Left ventricle myocardium superior (tissue), 1 donor: ENCODE data around the gene LCMT1. TPM values are rescaled to one million over a fixed set of nuclear protein-coding genes. Genes with fewer than 3 reads are reported as not detected.
"Not testable (repeated sequence)": the region's sequence is repeated elsewhere in the genome, so short reads cannot be mapped to it uniquely, and the experiment has no call there.

Experiments
- ATAC-seq: fragments of 200-7000 bp; cut with Tn5 transposase; one replicate; pipeline ENCODE4 v1.9.1; 2020; ENCODE audit warnings: mild to moderate bottlenecking, moderate library complexity
- DNase-seq: peaks from one replicate; pipeline ENCODE4 v3.0.0-alpha.2; 2020
- intact Hi-C: fragments of 100-400 bp; cut with micrococcal nuclease; formaldehyde crosslinking; loops from one replicate; pipeline ENCODE4 v1.11.0; 2022
- total RNA-seq: library from RNA; stranded (reverse); fragmentation: NEBNext Ultra II Directional; extraction: Animal tissue kit (Norgen Biotek cat#: 25700); gene quantifications from one replicate; pipeline ENCODE4 v1.2.1, GENCODE V29; 2021
- donor health status: DM: no; HTN: yes; CAD: no; lungs with severe emphysema.

LCMT1 gene
- total RNA-seq, 1 donor from 2014 or later: 41.7 TPM

DNA sequence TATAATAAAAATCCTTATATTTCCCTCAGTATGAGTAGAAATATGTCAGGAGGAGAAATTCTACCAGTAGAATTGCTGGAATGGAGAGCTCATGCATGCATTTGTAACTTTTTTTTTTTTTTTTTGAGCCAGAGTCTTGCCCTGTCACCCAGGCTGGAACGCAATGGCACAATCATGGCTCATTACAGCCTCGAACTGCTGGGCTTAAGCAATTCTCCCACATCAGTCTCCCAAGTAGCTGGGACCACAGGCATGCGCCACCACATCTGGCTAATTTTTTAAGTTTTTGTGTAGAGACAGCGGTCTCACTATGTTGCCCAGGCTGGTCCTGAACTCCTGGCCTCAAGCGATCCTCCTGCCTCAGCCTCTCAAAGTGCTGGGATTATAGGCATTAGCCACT, 21.2 kb downstream of the LCMT1 start:
- DNase-seq, intact Hi-C loops, ATAC-seq: not testable (repeated sequence)

DNA sequence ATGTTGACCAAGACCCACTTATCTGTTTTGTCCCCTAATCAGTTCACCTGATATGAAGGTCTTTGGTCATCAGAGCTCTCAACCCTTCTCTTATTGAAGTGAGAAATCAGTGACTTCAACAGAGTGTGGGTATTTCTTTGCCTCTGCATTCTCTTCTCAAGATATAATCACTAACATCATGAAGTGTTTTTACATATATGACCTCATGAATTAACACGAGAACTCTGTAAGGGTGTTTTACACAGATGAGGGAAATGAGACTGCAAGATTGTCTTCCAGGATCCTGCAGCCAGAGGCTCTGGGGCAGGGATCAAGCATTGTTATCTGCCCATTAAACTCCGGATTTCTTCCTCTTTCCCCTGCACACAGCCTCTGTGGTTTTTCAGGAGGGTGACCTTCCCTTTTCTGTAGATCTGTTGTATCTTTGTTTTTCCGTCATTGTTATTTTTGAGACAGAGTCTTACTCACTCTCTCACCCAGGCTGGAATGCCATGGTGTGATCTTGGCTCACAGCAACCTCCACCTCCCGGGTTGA, 22.7 kb downstream of the LCMT1 start:
- DNase-seq (no peak), ATAC-seq (no peak)
- intact Hi-C loops: no loop called here

DNA sequence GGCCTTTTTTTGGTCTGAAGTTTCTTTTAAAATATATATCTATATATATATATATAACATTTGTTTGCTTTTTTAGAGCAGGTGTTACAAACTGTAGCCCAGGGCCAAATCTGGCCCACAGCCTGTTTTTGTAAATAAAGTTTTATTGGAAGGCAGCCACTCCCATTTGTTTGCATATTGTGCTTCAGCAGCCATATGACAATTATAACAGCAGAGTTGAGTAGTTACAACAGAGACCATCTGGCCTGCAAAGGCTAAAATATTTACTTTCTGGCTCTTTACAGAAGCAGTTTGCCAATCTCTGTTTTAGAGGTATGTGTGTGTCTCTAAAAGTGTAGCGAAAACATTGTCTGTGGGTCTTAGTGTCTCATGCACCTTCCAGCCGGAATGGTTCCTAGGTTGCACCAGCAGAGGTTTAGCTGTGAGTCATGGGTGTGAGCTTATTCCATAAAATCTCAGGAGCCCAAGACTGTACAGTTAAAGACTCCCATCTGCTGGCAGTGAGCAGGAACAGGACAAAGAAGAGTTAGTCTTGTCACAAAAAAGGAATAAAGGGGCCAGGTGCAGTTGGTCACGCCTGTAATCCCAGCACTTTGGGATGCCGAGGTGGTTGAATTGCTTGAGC, 23.8 kb downstream of the LCMT1 start:
- intact Hi-C loops: no loop called here
- DNase-seq (no peak), ATAC-seq (no peak)

DNA sequence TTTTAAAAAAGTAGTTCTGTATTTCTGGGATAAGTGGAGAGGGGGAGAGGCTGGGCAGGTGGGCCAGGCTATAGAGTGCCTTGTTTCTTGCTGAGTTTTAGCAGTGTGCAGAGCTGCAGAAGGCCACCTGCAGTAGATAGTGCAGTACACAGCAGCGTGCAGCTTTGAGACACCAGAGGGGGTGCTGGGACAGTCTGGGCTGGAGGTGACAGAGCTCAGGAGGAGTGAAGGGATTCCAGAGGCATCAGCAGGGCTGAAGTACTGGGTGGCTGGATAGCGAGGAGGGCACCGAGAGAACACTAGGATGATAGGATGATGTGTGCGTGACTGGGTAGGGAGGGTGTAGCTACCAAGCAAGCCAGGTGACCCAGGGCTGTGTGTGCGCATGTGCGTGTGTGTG, 26.6 kb downstream of the LCMT1 start:
- intact Hi-C loops: no loop called here
- ATAC-seq (no peak), DNase-seq (no peak)

DNA sequence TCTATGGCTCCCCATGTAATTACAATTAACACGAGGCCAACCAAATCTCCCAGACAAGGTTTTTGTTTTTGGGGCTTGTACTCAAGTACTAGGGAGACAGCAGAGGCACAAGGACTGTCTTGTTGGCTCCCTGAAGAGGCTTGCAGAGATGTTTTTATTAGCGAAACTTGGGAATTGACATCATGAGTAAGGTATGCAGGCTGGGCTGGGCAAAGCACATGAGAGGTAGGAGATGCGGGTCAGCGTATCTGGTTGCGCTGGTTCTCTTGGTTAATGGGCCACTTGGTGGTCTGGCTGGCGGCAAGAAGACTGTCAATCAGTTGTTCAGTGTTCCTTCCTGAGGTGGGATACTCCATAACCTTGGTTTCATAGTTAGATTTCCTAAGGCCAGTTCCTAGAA, 28.9 kb downstream of the LCMT1 start:
- intact Hi-C loops: no loop called here
- ATAC-seq: no peak
- no peak for DNase-seq

DNA sequence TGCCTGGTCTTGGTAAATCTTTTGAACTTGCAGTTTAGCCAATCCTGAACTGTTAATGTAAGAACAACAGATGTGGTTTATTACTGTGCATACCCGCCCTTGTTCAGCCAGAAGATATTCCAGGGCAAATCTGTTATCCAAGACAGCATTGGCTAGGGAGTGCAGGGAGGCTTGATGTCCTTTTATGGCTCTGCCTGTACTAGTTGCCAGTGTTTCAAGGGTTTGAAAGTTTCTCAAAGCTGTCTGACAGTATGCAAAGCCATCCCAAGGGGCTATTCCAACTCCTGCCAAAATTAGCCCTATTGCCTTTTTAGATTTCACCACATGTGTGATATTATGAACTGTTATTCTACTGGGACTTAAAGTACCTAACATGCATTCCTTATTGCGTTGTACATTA, 30.1 kb downstream of the LCMT1 start:
- intact Hi-C loops: no loop called here
- ATAC-seq (no peak), DNase-seq (no peak)

DNA sequence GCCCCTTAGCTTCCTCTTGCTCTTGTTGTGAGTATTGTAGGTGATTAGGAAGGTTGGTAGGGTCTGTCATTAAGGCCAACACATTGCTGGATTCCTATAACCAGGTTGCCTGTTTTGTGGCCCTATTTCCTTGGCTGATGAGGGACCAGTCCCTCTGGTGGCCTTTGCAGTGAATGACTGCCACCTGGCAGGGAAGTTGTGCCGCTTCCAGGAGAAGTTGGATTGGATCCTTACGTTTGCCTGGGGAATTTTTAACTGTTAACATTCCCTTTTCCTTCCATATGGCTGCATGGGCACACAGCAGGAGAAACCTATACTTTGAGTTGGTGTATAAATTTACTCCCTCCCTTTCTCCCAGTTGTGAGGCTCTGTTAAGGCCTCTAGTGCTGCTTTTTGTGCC, 32.4 kb downstream of the LCMT1 start:
- intact Hi-C loops: no loop called here
- no peak for ATAC-seq
- DNase-seq: no peak

DNA sequence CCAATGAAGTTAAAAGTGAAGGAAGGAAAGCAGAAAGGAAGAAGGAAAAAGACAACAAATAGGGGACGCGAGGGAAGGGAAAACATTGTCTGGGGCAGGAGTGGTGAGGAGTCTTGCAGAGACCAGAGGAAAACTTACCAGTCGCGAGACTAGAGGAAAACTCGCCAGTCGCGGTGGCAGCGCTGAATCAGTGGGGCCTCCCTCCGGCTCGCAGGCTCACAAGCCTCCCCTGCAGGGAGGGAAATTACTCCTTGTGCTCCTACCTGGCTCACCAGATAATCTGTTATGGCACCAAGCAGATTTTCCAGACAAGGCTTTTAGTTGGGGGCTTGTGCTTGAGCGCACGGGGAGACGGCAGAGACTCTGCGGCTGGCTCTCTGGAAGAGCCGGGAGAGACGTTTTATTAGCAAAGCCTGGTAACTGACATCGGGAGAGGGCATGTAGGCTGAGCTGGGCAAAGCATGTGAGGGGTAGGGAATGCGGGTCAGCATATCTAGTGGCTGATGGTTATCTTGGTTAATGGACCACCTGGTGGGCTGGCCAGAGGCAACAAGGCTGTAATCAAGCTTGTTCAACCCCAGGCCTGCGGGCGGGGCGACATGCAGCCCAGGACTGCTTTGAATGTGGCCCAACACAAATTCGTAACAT, 37.1 kb downstream of the LCMT1 start:
- ATAC-seq (no peak), DNase-seq (no peak)
- intact Hi-C loops: no loop called here

DNA sequence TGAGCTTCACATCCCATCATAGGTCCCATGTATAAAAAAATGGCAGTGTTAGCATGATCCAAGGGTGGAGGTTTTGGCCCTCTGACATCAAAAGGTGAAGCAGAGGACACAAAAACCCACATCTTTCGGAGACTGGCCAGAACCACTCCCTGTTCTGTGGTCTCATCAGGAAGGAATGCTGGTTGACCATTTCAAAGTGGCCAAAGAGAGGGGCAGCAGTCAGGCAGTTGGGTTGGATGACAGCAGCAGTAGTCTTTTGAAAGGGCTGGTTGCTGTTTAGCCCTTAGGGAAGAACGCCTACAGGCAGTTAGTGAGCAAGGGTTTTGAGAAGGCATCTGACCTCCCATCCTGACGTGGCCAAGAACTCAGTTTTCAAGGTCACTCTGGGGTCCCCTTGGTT, 40.5 kb downstream of the LCMT1 start:
- DNase-seq (no peak), ATAC-seq (no peak)
- intact Hi-C loops: no loop called here

DNA sequence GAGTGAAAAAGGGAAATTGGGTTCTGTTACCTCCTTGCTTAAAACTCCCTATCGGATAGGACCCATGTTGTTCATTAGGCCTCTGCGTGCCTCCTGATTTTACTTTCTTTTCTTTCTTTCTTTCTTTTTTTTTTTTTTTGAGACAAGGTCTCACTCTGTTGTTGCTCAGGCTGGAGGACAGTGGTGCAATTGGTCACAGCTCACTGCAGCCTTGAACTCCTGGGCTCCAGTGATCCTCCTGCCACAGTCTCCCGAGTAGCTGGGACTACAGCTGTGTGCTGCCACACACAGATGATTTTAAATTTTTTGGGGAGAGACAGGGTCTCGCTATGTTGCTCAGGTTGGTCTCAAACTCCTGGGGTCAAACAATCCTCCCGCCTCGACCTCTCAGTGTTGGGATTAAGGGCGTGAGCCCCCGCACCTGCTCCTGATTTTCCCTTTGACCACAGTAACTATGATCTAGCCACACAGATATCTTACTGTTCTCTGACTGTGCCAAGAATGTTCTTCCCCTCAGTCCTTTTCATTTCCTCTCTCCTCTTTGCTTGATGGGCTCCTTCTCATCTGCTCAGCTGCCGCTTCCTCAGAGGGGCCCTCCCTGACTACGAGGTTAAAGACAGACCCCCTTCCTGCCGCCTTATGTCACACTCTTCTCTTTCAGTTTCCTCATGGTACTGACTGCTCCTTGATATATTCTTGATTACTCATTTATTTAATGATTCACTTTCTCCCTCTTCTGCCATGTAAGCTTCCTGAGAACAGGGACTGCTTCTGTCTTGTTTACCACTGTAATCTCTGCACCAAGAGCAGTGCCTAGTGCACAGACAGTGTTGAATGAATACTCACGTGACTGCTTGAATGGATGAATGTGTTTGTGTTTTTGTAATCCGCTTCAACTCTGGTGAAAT, 44.3 kb downstream of the LCMT1 start:
- intact Hi-C loops: no loop called here

DNA sequence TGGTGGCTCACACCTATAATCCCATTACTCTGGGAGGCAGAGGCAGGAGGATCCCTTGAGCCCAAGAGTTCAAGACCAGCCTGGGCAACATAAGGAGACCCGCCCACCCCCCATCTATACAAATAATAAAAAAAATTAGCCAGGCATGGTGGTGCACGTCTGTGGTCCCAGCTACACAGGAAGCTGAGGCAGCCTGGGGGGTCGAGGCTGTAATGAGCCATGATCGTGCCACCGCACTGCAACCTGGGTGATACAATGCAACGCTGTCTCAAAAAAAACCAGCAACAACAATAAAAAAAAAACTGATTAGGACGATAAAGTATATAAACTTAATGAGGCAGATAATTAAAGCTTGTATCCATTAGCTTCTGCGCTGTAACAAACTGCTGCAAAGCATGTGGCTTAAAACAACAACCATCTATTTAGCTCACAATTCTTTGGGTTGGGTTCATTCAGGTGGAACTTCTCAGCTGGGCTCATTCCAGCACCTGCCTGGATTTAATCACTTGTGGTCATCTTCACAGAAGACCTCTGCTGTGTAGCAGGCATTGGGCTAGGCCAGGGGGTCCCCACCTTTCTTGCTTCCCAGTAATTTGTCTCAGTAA, 45.8 kb downstream of the LCMT1 start:
- ATAC-seq: no peak
- DNase-seq: no peak
- intact Hi-C loops: no loop called here

More for the DNA sequence above, 44.3 kb downstream of the LCMT1 start:
- ATAC-seq (no peak), DNase-seq (no peak)

DNA sequence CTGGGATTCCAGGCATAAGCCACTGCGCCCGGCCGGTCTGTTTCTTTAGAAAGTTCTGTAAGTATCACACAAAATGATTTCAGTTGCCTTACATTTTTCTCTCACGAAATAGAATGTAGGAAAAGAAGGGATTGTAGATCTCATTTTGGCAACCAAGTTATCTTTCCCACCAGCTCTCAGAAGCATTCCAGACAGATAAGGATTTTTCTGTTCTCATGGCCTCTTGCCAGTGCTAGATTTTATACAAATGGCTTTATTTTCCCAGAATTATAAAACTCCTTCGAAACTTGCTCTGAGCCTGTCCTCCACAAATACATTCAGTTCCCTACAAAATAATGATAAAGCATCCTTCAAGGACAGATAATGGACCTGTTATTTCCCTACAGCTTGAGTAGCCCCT, 46.9 kb downstream of the LCMT1 start:
- no peak for ATAC-seq
- no peak for DNase-seq
- intact Hi-C loops: no loop called here

DNA sequence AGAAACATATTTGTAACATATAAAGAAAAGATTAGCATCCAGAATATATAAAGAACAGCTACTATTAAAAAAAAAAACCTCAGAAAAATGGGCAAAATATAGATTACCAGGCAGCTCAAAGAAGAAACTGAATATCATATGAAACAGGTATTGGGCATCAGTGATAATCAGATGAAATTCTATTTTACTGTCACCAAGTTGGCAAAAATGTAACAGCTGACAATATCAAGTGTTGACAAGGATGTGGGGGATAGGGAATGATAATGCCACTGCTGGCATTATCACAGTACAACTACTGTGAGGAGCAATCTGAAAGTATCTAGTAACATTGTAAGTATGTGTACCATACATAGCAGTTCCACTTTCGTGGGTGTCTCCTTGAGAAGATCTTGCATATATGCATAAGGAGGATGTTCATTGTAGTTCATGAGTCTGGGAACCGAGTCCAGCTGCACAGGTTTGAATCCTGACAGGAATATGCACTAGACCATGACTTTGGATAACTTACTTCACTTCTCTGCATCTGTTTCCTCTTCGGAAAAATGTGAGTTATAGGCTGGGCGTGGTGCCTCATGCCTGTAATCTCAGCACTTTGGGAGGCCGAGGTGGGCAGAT, 50.3 kb downstream of the LCMT1 start:
- no peak for ATAC-seq
- intact Hi-C loops: no loop called here
- DNase-seq: no peak

DNA sequence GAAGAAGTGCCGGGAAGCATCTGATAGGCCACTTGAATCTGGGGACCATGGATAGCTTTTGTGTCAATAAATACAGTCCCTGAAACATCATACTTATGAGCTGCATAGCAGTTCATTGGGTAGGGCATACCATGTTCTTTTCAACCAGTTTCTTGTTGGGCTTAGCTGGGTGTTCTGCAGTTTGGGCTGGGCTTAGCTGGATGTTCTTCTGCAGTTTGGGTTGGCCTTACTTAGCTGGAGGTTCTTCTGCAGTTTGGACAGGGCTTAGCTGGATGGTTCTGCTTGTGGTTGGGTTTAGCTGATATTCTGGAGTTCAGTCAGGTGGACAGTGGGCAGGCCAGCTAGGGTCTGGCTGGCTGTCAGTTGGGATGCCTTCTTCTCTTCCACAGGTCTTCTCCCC, 52.1 kb downstream of the LCMT1 start:
- no peak for ATAC-seq
- DNase-seq: no peak
- intact Hi-C loops: no loop called here

DNA sequence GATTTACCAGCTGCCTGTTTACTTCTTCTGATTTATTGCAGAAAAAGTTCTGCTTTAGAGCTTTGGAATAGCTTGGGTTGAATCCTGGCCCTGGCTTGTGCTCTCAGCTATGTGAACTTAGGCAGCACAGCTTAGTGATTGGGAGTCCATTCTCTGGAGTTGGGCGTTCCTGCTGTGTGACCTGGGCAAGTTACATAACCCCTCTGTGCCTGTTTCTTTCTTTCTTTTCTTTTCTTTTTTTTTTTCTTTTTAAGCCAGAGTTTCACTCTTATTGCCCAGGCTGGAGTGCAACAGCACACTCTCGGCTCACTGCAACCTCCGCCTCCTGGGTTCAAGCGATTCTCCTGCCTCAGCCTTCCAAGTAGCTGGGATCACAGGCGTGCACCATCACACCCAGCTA, 53.7 kb downstream of the LCMT1 start:
- intact Hi-C loops: no loop called here
- ATAC-seq (no peak), DNase-seq (no peak)

DNA sequence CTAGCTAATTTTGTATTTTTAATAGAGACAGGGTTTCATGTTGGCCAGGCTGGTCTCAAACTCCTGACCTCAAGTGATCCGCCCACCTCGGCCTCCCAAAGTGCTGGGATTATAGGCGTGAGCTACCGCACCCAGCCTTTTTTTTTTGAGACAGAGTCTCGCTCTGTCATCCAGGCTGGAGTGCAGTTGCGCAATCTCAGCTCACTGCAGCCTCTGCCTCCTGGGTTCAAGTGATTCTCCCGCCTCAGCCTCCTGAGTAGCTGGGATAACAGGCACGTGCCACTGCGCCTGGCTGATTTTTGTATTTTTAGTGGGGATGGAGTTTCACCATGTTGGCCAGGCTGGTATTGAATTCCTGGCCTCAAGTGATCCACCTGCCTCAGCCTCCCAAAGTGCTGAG, 56.4 kb downstream of the LCMT1 start:
- intact Hi-C loops, DNase-seq, ATAC-seq: not testable (repeated sequence)

DNA sequence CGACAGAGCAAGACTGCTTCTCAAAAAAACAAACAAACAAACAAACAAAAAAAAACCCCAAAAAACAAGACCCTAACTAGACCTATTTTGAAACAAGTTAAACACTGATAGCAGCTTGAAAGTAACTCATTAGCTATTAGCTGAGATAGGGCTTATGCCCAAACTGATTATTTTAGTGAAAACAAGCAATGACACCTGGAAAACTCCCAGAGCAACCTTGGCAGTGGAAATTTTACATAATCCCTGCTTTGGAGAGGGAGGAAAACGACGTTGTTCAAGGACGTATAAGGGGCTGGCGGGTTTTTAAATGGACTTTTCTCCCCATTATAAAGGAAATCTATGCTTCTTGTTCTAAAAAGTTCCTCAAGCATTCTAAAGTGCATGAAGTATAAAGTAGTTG, 59.8 kb downstream of the LCMT1 start:
- intact Hi-C loops: no loop called here
- no peak for ATAC-seq
- no peak for DNase-seq

DNA sequence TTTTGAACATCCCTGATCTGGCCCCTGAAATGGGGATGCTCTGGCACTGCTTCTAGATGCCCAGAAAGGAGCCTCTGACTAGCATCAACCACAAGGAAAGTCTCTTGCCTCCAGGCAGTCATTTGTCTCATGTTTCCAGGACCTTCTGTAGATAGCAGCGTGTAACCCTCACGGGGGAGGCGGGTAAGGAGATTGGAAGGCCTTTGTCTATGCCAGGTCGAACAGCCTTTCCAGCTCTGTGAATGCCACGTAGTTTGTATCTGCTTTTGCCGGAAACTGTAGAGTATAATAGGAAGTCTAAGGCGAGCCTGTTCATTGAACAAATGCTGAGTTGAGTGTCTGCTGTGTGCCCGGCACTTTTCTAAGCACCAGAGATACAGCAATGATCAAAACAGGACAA, 61.3 kb downstream of the LCMT1 start:
- no peak for ATAC-seq
- DNase-seq: no peak
- intact Hi-C loops: no loop called here

DNA sequence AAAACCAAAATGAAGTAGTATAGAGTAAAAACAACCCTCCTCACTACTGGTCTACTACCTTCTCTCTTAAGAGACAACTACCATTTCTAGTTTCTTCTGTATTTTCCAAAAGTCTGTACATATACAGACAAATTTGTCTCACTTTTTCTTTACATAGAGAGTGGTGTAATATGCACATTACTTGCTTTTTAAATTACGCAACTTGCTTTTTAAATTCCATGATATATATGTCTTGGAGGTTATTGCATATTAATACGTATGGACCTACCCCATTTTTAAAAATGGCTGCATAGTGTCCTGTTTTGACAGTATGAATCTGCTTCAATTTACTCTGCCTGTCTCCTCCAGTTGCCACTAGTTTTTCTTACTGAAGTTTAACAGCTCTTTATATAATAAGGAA, 62.7 kb downstream of the LCMT1 start:
- intact Hi-C loops: no loop called here
- DNase-seq (no peak), ATAC-seq (no peak)
